Activated CD8-positive, alpha-beta T cell treated with anti-CD3 and anti-CD28 coated beads for 36 hours (primary cell): ENCODE results near the gene LMOD2. TPM values are rescaled to one million over a fixed set of nuclear protein-coding genes. Genes with fewer than 3 reads are reported as not detected.

Experiments used
- ATAC-seq: fragments of 200-7000 bp; cut with Tn5 transposase; one replicate; pipeline ENCODE4 v1.10.0; 2021; ENCODE audit warnings: mild to moderate bottlenecking, moderate library complexity
- CTCF ChIA-PET: fragments of 350-600 bp; sonication (Branson Sonifier 250); formaldehyde crosslinking; loops from one replicate; lab custom pipeline; 2021; ENCODE audit warnings: antibody characterized with exemption; lab: Charles Lee
- POLR2A ChIA-PET: fragments of 350-600 bp; sonication (Branson Sonifier 250); formaldehyde crosslinking; loops from one replicate; lab custom pipeline; 2021; ENCODE audit warnings: antibody characterized with exemption; lab: Charles Lee
- DNase-seq: peaks from one replicate; pipeline ENCODE4 v3.0.0-alpha.2; 2020
- H3K27ac Mint-ChIP-seq: one replicate; pipeline ENCODE4 v1.8.0; 2021; ENCODE audit warnings: mild to moderate bottlenecking, mixed read lengths
- H3K27me3 Mint-ChIP-seq: one replicate; pipeline ENCODE4 v1.8.0; 2021; ENCODE audit warnings: mixed read lengths
- H3K36me3 Mint-ChIP-seq: one replicate; pipeline ENCODE4 v1.8.0; 2021; ENCODE audit warnings: low read depth, mixed read lengths
- H3K4me1 Mint-ChIP-seq: one replicate; pipeline ENCODE4 v1.8.0; 2021; ENCODE audit warnings: low read depth, mixed read lengths
- H3K4me3 Mint-ChIP-seq: one replicate; pipeline ENCODE4 v1.8.0; 2021; ENCODE audit warnings: mild to moderate bottlenecking, moderate library complexity, mixed read lengths
- H3K9me3 Mint-ChIP-seq: one replicate; pipeline ENCODE4 v1.8.0; 2021; ENCODE audit warnings: mixed read lengths
- CTCF ChIP-seq: fragments of 200-600 bp; IDR thresholded peaks from one replicate; pipeline ENCODE4 v1.8.0; 2022; ENCODE audit warnings: antibody characterized with exemption, mild to moderate bottlenecking
- intact Hi-C: fragments of 100-400 bp; cut with micrococcal nuclease; formaldehyde crosslinking; loops from one replicate; pipeline ENCODE4 v1.10.0; 2022
- total RNA-seq, 2 experiments: library from RNA; stranded (reverse); gene quantifications; one replicate each; pipeline ENCODE4 v1.2.3, GENCODE V29; 2021

LMOD2 gene
- total RNA-seq, 2 experiments from 2014 or later, result not detected

- H3K36me3 Mint-ChIP-seq, result no peaks in the 10 kb centered on the region
Measured at GRCh38 chr7:123665896-123666295, 10.2 kb downstream of the LMOD2 start.

GRCh38 chr7:123666492-123666891 lies 10.8 kb downstream of the LMOD2 start:
- ChIA-PET CTCF (interaction anchor here (1.2 to 1.4 kb wide), 4 partner anchors 11 to 42 kb away, joined by 3 to 5 read pairs (median 3); no protein-coding TSS in a partner anchor), POLR2A (no interaction called here)
- H3K27ac Mint-ChIP-seq, result no peak overlapping the region
- no peaks in the 10 kb centered on the region for H3K4me1 Mint-ChIP-seq
- peaks cover 9% of the 10 kb centered on the region for H3K27me3 Mint-ChIP-seq
- intact Hi-C loops, result no loop called here
- no peak for ATAC-seq
- H3K9me3 Mint-ChIP-seq, result no peaks in the 10 kb centered on the region
- no peak for DNase-seq
- no peaks in the 10 kb centered on the region for H3K36me3 Mint-ChIP-seq
- no peak overlapping the region for H3K4me3 Mint-ChIP-seq
- TF ChIP-seq CTCF, result no peak

More at GRCh38 chr7:123665896-123666295, 10.2 kb downstream of the LMOD2 start:
- no peaks in the 10 kb centered on the region for H3K9me3 Mint-ChIP-seq
- ChIA-PET CTCF (interaction anchor here (1.2 to 1.4 kb wide), 4 partner anchors 11 to 41 kb away, joined by 3 to 5 read pairs (median 3); no protein-coding TSS in a partner anchor), POLR2A (no interaction called here)
- H3K4me1 Mint-ChIP-seq, result no peaks in the 10 kb centered on the region
- H3K27ac Mint-ChIP-seq, result no peak overlapping the region
- H3K27me3 Mint-ChIP-seq, result peaks cover 9% of the 10 kb centered on the region
- ATAC-seq, result no peak
- no peak overlapping the region for H3K4me3 Mint-ChIP-seq
- DNase-seq, result no peak
- intact Hi-C loops, result no loop called here
- TF ChIP-seq CTCF, result no peak

- POLR2A ChIA-PET, result no interaction called here
- ATAC-seq (no peak), DNase-seq (no peak)
- CTCF ChIA-PET, result no interaction called here
- no peak overlapping the region for H3K4me3 Mint-ChIP-seq
- no peaks in the 10 kb centered on the region for H3K36me3 Mint-ChIP-seq
- intact Hi-C loops, result no loop called here
- H3K4me1 Mint-ChIP-seq, result no peaks in the 10 kb centered on the region
- H3K27ac Mint-ChIP-seq, result no peak overlapping the region
- no peaks in the 10 kb centered on the region for H3K9me3 Mint-ChIP-seq
- peaks cover under 1% of the 10 kb centered on the region for H3K27me3 Mint-ChIP-seq
- TF ChIP-seq CTCF, result no peak
Measured at GRCh38 chr7:123669485-123669884, 13.8 kb downstream of the LMOD2 start.

GRCh38 chr7:123673137-123673732 lies 17.6 kb downstream of the LMOD2 start:
- ChIA-PET POLR2A (no interaction called here), CTCF (interaction anchor here (1.6 kb wide), 1 partner anchor 9 kb away, joined by 4 read pairs; no protein-coding TSS in a partner anchor)
- Mint-ChIP-seq H3K9me3 (no peaks in the 10 kb centered on the region), H3K4me1 (no peaks in the 10 kb centered on the region), H3K27ac (no peak overlapping the region), H3K4me3 (no peak overlapping the region), H3K27me3 (no peaks in the 10 kb centered on the region), H3K36me3 (no peaks in the 10 kb centered on the region)
- intact Hi-C loops, result no loop called here
- ATAC-seq (no peak), DNase-seq (no peak)
- no peak for TF ChIP-seq CTCF

- intact Hi-C loops, result no loop called here
- no peaks in the 10 kb centered on the region for H3K36me3 Mint-ChIP-seq
- ATAC-seq, result no peak
- no peak for DNase-seq
- no peaks in the 10 kb centered on the region for H3K27me3 Mint-ChIP-seq
- ChIA-PET POLR2A (no interaction called here), CTCF (interaction anchor here (0.9 to 1.1 kb wide), 2 partner anchors 9 to 49 kb away, joined by 3 read pairs; no protein-coding TSS in a partner anchor)
- H3K4me1 Mint-ChIP-seq, result no peaks in the 10 kb centered on the region
- no peak overlapping the region for H3K27ac Mint-ChIP-seq
- no peak for TF ChIP-seq CTCF
- H3K4me3 Mint-ChIP-seq, result no peak overlapping the region
- H3K9me3 Mint-ChIP-seq, result no peaks in the 10 kb centered on the region
Measured at GRCh38 chr7:123673752-123674398, 18.2 kb downstream of the LMOD2 start.
